H9 (cell line): ENCODE data around the gene PCARE. TPM values are rescaled to one million over a fixed set of nuclear protein-coding genes. Genes with fewer than 3 reads are reported as not detected.

Experiments used
- DNase-seq: peaks from one replicate; pipeline ENCODE4 v3.0.0-alpha.2; 2017
- H2AFZ ChIP-seq: one replicate; pipeline ENCODE4 v1.6.1; 2013; ENCODE audit warnings: mild to moderate bottlenecking, low read length, control low read depth, moderate library complexity
- H2AK5ac ChIP-seq: 2 replicates; pipeline ENCODE4 v1.6.1; 2013; ENCODE audit warnings: low read length, control low read depth, mixed read lengths; ENCODE audit not compliant: insufficient read length
- H2BK120ac ChIP-seq: one replicate; pipeline ENCODE4 v1.6.1; 2013; ENCODE audit warnings: low read depth, mild to moderate bottlenecking, low read length, control low read depth, inconsistent platforms; ENCODE audit not compliant: poor library complexity, severe bottlenecking
- H2BK12ac ChIP-seq: 2 replicates; pipeline ENCODE4 v1.6.1; 2013; ENCODE audit warnings: low read length, control low read depth, mixed read lengths, low read depth; ENCODE audit not compliant: insufficient read length
- H2BK15ac ChIP-seq: 2 replicates; pipeline ENCODE4 v1.6.1; 2013; ENCODE audit warnings: low read depth, low read length, control low read depth
- H2BK20ac ChIP-seq: one replicate; pipeline ENCODE4 v1.6.1; 2013; ENCODE audit warnings: low read depth, mild to moderate bottlenecking, low read length, control low read depth, inconsistent platforms; ENCODE audit not compliant: poor library complexity, severe bottlenecking
- H2BK5ac ChIP-seq: 2 replicates; pipeline ENCODE4 v1.6.1; 2013; ENCODE audit warnings: low read length, control low read depth, mixed read lengths; ENCODE audit not compliant: insufficient read length
- H3K14ac ChIP-seq: 2 replicates; pipeline ENCODE4 v1.6.1; 2013; ENCODE audit warnings: low read length, control low read depth; ENCODE audit not compliant: insufficient read depth
- H3K18ac ChIP-seq: 2 replicates; pipeline ENCODE4 v1.6.1; 2013; ENCODE audit warnings: low read depth, mild to moderate bottlenecking, mixed read lengths, low read length, control low read depth; ENCODE audit not compliant: insufficient read length
- H3K23ac ChIP-seq: 2 replicates; pipeline ENCODE4 v1.6.1; 2013; ENCODE audit warnings: low read length, control low read depth, mixed read lengths, low read depth; ENCODE audit not compliant: insufficient read length
- H3K23me2 ChIP-seq: 2 replicates; pipeline ENCODE4 v1.6.1; 2013; ENCODE audit warnings: low read depth, mild to moderate bottlenecking, mixed read lengths, low read length, control low read depth; ENCODE audit not compliant: insufficient read length, poor library complexity, severe bottlenecking
- H3K27ac ChIP-seq: 2 replicates; pipeline ENCODE4 v1.5.1; 2013; ENCODE audit warnings: low read length, control low read depth, mixed read lengths, low read depth; ENCODE audit not compliant: insufficient read length
- H3K27me3 ChIP-seq: 2 replicates; pipeline ENCODE4 v1.6.1; 2013; ENCODE audit warnings: low read length, control low read depth, inconsistent platforms; ENCODE audit not compliant: insufficient read depth
- H3K4ac ChIP-seq: 2 replicates; pipeline ENCODE4 v1.6.1; 2013; ENCODE audit warnings: low read depth, mild to moderate bottlenecking, control low read depth, inconsistent platforms, low read length, moderate library complexity
- H3K4me1 ChIP-seq: 2 replicates; pipeline ENCODE4 v1.6.1; 2013; ENCODE audit warnings: low read length, control low read depth, inconsistent platforms; ENCODE audit not compliant: insufficient read depth
- H3K4me2 ChIP-seq: 2 replicates; pipeline ENCODE4 v1.6.1; 2013; ENCODE audit warnings: low read length, control low read depth, mixed read lengths; ENCODE audit not compliant: insufficient read length, insufficient read depth
- H3K56ac ChIP-seq: 2 replicates; pipeline ENCODE4 v1.6.1; 2013; ENCODE audit warnings: low read depth, mild to moderate bottlenecking, mixed read lengths, low read length, control low read depth; ENCODE audit not compliant: insufficient read length
- H3K79me1 ChIP-seq: 2 replicates; pipeline ENCODE4 v1.6.1; 2013; ENCODE audit warnings: low read depth, mild to moderate bottlenecking, moderate library complexity, low read length, control low read depth, inconsistent platforms; ENCODE audit not compliant: insufficient read depth, poor library complexity, severe bottlenecking
- H3K79me2 ChIP-seq: 2 replicates; pipeline ENCODE4 v1.6.1; 2013; ENCODE audit warnings: low read length, control low read depth, inconsistent platforms; ENCODE audit not compliant: insufficient read depth
- H3K9ac ChIP-seq: 2 replicates; pipeline ENCODE4 v1.6.1; 2013; ENCODE audit warnings: low read length, control low read depth, mixed read lengths; ENCODE audit not compliant: insufficient read length; ENCODE audit errors: extremely low read depth
- H3K9me3 ChIP-seq: one replicate; pipeline ENCODE4 v1.6.1; 2013; ENCODE audit warnings: low read depth, low read length, inconsistent platforms; ENCODE audit not compliant: control insufficient read depth
- H3T11ph ChIP-seq: one replicate; pipeline ENCODE4 v1.6.1; 2013; ENCODE audit warnings: mild to moderate bottlenecking, low read length, control low read depth, inconsistent platforms
- H4K20me1 ChIP-seq: one replicate; pipeline ENCODE4 v1.6.1; 2013; ENCODE audit not compliant: control insufficient read depth, insufficient read length, insufficient read depth
- H4K5ac ChIP-seq: 2 replicates; pipeline ENCODE4 v1.6.1; 2013; ENCODE audit warnings: low read depth, mild to moderate bottlenecking, mixed read lengths, low read length, control low read depth; ENCODE audit not compliant: insufficient read length
- H4K8ac ChIP-seq: replicated peaks from 2 replicates; pipeline ENCODE4 v1.6.1; 2013; ENCODE audit warnings: low read length, control low read depth, mixed read lengths, low read depth; ENCODE audit not compliant: insufficient read length
- H4K91ac ChIP-seq: 2 replicates; pipeline ENCODE4 v1.6.1; 2013; ENCODE audit warnings: low read depth, mild to moderate bottlenecking, moderate library complexity, mixed read lengths, low read length, control low read depth; ENCODE audit not compliant: insufficient read length
- H3K27ac Mint-ChIP-seq, 3 experiments: 2 replicates in 2 of 3; 3 replicates in 1 of 3; pipeline ENCODE4 v1.8.0; 2020 to 2021; ENCODE audit warnings: mixed read lengths in 3 of 3, mild to moderate bottlenecking in 1 of 3, moderate library complexity in 1 of 3
- H3K27me3 Mint-ChIP-seq: 2 replicates; pipeline ENCODE4 v1.8.0; 2021; ENCODE audit warnings: low read depth, mild to moderate bottlenecking, moderate library complexity, mixed read lengths
- H3K36me3 Mint-ChIP-seq, 3 experiments: 2 replicates in 2 of 3; 3 replicates in 1 of 3; pipeline ENCODE4 v1.8.0; 2020 to 2021; ENCODE audit warnings: low read depth in 3 of 3, mixed read lengths in 3 of 3; ENCODE audit not compliant: insufficient read depth in 1 of 3
- H3K4me1 Mint-ChIP-seq, 2 experiments: 2 replicates each; pipeline ENCODE4 v1.8.0; 2020; ENCODE audit warnings: mixed read lengths in 2 of 2
- H3K4me3 Mint-ChIP-seq, 2 experiments: 2 replicates in 1 of 2; 3 replicates in 1 of 2; pipeline ENCODE4 v1.8.0; 2020 to 2021; ENCODE audit warnings: mild to moderate bottlenecking in 2 of 2, mixed read lengths in 2 of 2, moderate library complexity in 1 of 2
- H3K9me3 Mint-ChIP-seq, 2 experiments: 2 replicates in 1 of 2; 3 replicates in 1 of 2; pipeline ENCODE4 v1.8.0; 2020; ENCODE audit warnings: mild to moderate bottlenecking in 2 of 2, mixed read lengths in 2 of 2, moderate library complexity in 1 of 2
- CTCF ChIP-seq: fragments of 200-600 bp; sonication (generic); conservative IDR thresholded peaks from 3 replicates; pipeline ENCODE4 v1.8.0; 2021; ENCODE audit warnings: antibody characterized with exemption, mild to moderate bottlenecking
- WGBS: extraction: QIAGEN DNeasy Blood & Tissue Kit; methylation state at CpG from one replicate; pipeline ENCODE4 v1.1.7; 2013; ENCODE audit warnings: missing lambda C conversion rate, low lambda C conversion rate, mixed read lengths; ENCODE audit not compliant: insufficient read length; ENCODE audit errors: extremely low coverage; 5-methylcytosine and 5-hydroxymethylcytosine counted together
- total RNA-seq: library from RNA; stranded (reverse); gene quantifications from 2 replicates; pipeline ENCODE4 v1.2.1, GENCODE V29; 2021

The PCARE gene
- total RNA-seq, 1 experiment from 2014 or later = not detected

- Histone ChIP-seq H4K5ac (no peak overlapping the region), H4K91ac (no peak overlapping the region), H3K79me2 (no peaks in the 10 kb centered on the region), H2AK5ac (no peak overlapping the region), H3K56ac (no peak overlapping the region), H3K4ac (no peak overlapping the region), H2BK12ac (no peak overlapping the region), H4K20me1 (no peaks in the 10 kb centered on the region), H2BK15ac (no peak overlapping the region), H3K27me3 (no peaks in the 10 kb centered on the region), H2BK20ac (no peak overlapping the region), H2AFZ (no peak overlapping the region), H3K79me1 (no peaks in the 10 kb centered on the region), H3T11ph (no peak overlapping the region), H3K9me3 (no peaks in the 10 kb centered on the region), H4K8ac (no peak overlapping the region), H3K23ac (no peak overlapping the region), H3K18ac (no peak overlapping the region), H2BK5ac (no peak overlapping the region), H3K14ac (no peak overlapping the region), H3K9ac (no peak overlapping the region), H2BK120ac (no peak overlapping the region), H3K27ac (no peak overlapping the region), H3K4me1 (peaks cover 4% of the 10 kb centered on the region; the same call in 1 of the 2 replicates), H3K23me2 (no peaks in the 10 kb centered on the region), H3K4me2 (no peak overlapping the region)
- Mint-ChIP-seq H3K9me3 (no peaks in the 10 kb centered on the region), H3K4me3 (no peak overlapping the region), H3K27ac (no peak overlapping the region; a peak in 1 of 7 replicates), H3K36me3 (no peaks in the 10 kb centered on the region), H3K27me3 (peaks cover 4% of the 10 kb centered on the region), H3K4me1 (peaks cover 20% of the 10 kb centered on the region in 2 experiments)
- no CpG with 5 or more reads among the region's 5 CpGs for WGBS
- TF ChIP-seq CTCF = no peak
- DNase-seq = no peak
Observed at GRCh38 chr2:29056452-29056851, 17.9 kb downstream of the PCARE start.
